Activated effector memory CD4-positive, alpha-beta T cell treated with anti-CD3 and anti-CD28 coated beads, Interleukin-2, amount 50 U/mL, for 16 hours (primary cell): ENCODE measurements around the gene FAM25C.
"Not testable (repeated sequence)": the region's sequence is repeated elsewhere in the genome, so short reads cannot be mapped to it uniquely, and the experiment has no call there.

ENCODE experiments used
- DNase-seq: peaks from one replicate; pipeline ENCODE4 v3.0.0-alpha.2; 2020

The FAM25C gene

GRCh38 chr10:47999691-48000090 lies at the start of gene FAM25C:
FAM25C (minus strand) TSS chr10:47999791; CDS start chr10:47999765, 26 bp downstream.
- DNase-seq, result not testable (repeated sequence)

GRCh38 chr10:48044557-48044956 lies 45.0 kb upstream of the FAM25C start:
- DNase-seq, result not testable (repeated sequence)

GRCh38 chr10:48031390-48031789 lies 31.8 kb upstream of the FAM25C start:
- DNase-seq, result not testable (repeated sequence)

GRCh38 chr10:48002306-48002705 lies 2.7 kb upstream of the FAM25C start:
- DNase-seq, result not testable (repeated sequence)

GRCh38 chr10:47994045-47994444 lies 5.5 kb downstream of the FAM25C start:
- not testable (repeated sequence) for DNase-seq

GRCh38 chr10:47992560-47992959 lies 7.0 kb downstream of the FAM25C start:
- not testable (repeated sequence) for DNase-seq

GRCh38 chr10:47991706-47992105 lies 7.9 kb downstream of the FAM25C start:
- not testable (repeated sequence) for DNase-seq

GRCh38 chr10:47990097-47990496 lies 9.5 kb downstream of the FAM25C start:
- DNase-seq, result not testable (repeated sequence)

GRCh38 chr10:47989542-47989950 lies 10.0 kb downstream of the FAM25C start:
- DNase-seq, result not testable (repeated sequence)

- not testable (repeated sequence) for DNase-seq
Measured at GRCh38 chr10:47988718-47989541, 10.7 kb downstream of the FAM25C start.

- DNase-seq, result not testable (repeated sequence)
Measured at GRCh38 chr10:47987952-47988351, 11.6 kb downstream of the FAM25C start.

- not testable (repeated sequence) for DNase-seq
Measured at GRCh38 chr10:47986413-47987230, 13.0 kb downstream of the FAM25C start.

- not testable (repeated sequence) for DNase-seq
Measured at GRCh38 chr10:47975409-47975808, 24.2 kb downstream of the FAM25C start.

GRCh38 chr10:47973131-47973530 lies 26.5 kb downstream of the FAM25C start:
- DNase-seq, result not testable (repeated sequence)

GRCh38 chr10:47972077-47972476 lies 27.5 kb downstream of the FAM25C start:
- DNase-seq, result not testable (repeated sequence)

GRCh38 chr10:47971598-47971997 lies 28.0 kb downstream of the FAM25C start:
- not testable (repeated sequence) for DNase-seq

GRCh38 chr10:47970047-47970446 lies 29.5 kb downstream of the FAM25C start:
- not testable (repeated sequence) for DNase-seq

GRCh38 chr10:47968988-47969387 lies 30.6 kb downstream of the FAM25C start:
- not testable (repeated sequence) for DNase-seq

GRCh38 chr10:47964280-47965063 lies 35.1 kb downstream of the FAM25C start:
- not testable (repeated sequence) for DNase-seq

- DNase-seq, result not testable (repeated sequence)
Measured at GRCh38 chr10:47962785-47963184, 36.8 kb downstream of the FAM25C start.

GRCh38 chr10:47960699-47961098 lies 38.9 kb downstream of the FAM25C start:
- not testable (repeated sequence) for DNase-seq

- DNase-seq, result not testable (repeated sequence)
Measured at GRCh38 chr10:47959677-47960076, 39.9 kb downstream of the FAM25C start.

- DNase-seq, result not testable (repeated sequence)
Measured at GRCh38 chr10:47957158-47957557, 42.4 kb downstream of the FAM25C start.
